Gastrocnemius medialis (tissue), 4 donors: Measurements from ENCODE around the gene KCNK2.

Experiments used
- CTCF ChIP-seq, 5 experiments: fragments of 450-650 bp in 3 of 5; fragments of 200-600 bp in 2 of 5; sonication (generic) in 2 of 5; IDR thresholded peaks in 4 of 5; conservative IDR thresholded peaks in 1 of 5; 1 replicate in 4 of 5; 2 replicates in 1 of 5; pipeline ENCODE4 v1.5.1; 2016 to 2019; ENCODE audit warnings: antibody characterized with exemption in 5 of 5, mild to moderate bottlenecking in 3 of 5, moderate library complexity in 3 of 5
- POLR2A ChIP-seq, 2 donors: fragments of 450-650 bp; IDR thresholded peaks; one replicate each; pipeline ENCODE4 v1.6.1; 2017; ENCODE audit warnings: antibody characterized with exemption in 2 of 2, mild to moderate bottlenecking in 2 of 2, moderate library complexity in 2 of 2

GRCh38 chr1:215059947-215060346 is 22.6 kb upstream of the KCNK2 start:
- TF ChIP-seq POLR2A (IDR thresholded peaks at IDR 0.05): no peak
- TF ChIP-seq CTCF (IDR thresholded peaks at IDR 0.05 in 4 of 5, conservative IDR thresholded peaks at IDR 0.05 in 1 of 5): no peak
